GM21737 (cell line): ENCODE measurements around the gene WDFY2.
"Not testable (repeated sequence)": the region's sequence is repeated elsewhere in the genome, so short reads cannot be mapped to it uniquely, and the experiment has no call there.

Experiments used
- ATAC-seq: cut with Tn5 transposase; IDR thresholded peaks from one replicate; pipeline ENCODE4 v1.9.1; 2021; ENCODE audit warnings: mild to moderate bottlenecking, moderate library complexity; ENCODE audit not compliant: unreplicated experiment

WDFY2 gene

DNA sequence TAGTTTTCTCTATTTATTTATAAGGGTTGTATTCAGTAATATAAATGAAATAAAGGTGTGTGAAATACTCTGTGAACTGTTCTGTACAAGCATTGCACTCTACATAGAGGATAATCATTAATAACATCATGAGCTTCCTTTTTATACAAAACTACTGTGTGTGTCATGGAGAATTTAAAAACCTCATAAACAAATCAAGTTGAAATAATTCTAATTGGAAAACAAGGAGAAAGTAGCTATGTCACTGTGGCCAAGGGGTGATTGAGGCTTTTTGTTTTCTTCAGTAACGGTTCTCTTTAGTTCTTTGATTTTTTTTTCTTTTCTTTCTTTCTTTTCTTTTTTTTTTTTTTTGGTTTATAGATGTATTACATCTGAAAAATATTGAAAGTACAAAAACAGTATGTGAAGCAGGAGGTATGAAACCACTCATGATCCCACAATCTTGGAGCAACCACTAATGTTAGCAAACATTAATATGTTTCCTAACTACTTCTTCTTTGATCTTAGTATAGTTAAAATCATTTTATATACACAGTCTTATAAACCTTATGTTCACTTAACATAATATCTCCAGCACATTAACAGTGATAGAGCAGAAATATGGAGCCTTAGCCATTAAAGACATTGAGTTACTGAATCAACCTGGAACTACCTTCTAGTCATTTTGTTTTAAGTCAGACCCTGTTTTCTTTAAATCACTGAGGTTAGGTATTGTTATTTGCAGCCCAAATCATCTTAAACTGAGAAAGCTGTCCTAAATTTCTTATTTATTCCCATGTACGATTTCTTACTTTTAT is 45.4 kb downstream of the WDFY2 start:
- no peak for ATAC-seq

DNA sequence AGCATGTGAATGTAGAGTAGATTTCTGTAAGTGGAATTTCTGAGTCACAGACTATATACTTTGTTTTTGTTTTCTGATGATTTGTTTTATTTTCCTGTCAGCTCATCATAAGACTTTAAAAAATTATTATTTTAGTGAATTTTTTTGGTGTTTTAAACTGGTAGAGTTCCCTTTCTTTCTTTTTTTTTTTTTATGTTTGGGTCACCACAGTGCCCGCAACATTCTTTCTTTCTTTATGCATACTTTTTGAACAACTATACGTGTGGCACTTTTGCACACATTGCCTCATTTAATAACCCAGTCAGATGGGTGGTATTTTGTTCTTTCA is 46.0 kb downstream of the WDFY2 start:
- no peak for ATAC-seq

DNA sequence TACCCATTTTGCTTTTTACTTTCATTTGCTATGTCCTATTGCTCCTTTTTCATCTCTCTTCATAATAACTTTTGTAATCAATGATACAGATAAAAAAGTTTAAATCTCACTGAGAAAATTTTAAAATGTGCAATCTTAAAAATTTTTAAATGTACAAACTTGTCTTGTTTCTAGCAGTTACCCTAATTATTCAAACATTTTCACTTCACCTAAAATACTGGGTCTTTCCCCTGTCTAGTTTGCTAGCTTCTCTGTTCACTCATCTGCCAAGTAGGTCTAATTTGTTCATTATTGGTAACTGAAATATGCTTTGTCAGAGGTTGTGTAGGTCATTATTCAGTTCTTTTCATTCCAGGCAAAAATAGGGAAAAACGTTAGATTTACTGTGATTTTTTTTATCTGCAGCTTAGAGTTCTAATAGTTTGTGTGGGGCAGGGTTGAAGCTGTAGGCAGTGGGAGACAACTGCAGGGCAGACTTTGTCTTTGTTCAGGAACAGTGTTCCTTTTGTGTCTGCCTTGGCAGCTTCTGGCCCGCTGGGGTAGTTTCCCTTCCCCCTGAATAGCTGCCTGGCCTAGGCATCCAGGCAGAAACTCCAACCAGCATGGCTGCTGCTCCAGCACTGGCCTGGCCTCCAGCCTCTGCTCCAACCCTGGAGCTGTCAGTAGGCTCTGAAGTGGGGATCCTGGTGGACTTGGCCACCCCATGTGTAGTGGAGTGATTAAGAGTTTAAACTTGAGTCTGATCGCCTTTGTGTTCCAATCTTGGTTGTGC is 48.5 kb downstream of the WDFY2 start:
- ATAC-seq = no peak

DNA sequence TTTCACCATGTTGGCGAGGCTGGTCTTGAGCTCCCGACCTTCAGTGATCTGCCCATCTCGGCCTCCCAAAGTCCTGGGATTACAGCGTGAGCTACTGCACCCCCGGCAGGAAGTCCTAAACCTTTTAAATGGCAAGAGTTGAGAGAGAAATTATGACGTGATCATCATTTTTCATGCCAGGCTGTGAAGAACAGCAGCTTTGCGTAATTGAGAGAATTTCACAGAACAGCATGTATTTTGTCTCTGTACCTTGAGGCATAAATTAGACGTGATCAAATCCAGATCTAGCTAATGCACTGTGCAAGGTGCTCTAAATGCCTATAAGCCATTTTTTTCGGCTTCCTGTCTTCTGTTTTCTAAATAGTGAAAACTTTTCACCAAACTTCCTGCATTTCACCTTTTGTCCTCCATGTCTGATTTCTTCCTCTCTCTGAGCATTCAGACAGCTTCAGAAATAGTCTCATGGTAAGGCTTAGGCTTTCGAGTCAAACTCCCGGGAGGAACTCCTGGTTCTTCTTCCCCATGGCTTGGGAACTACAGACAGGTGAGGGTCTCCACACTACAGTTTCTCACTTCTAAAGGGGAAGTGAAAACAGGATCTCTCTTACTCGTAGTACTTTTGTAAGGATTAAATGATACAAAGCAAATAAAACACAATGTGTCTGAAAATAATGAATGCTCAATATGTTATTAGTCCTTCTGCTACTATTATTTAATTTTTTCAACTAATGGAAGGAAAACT is 51.0 kb downstream of the WDFY2 start:
- ATAC-seq = no peak

GRCh38 chr13:51636349-51636890 is 52.2 kb downstream of the WDFY2 start:
- no peak for ATAC-seq

GRCh38 chr13:51637852-51638215 is 53.6 kb downstream of the WDFY2 start:
- ATAC-seq = no peak

GRCh38 chr13:51638216-51638871 is 54.1 kb downstream of the WDFY2 start:
- ATAC-seq = no peak

GRCh38 chr13:51639171-51639570 is 54.9 kb downstream of the WDFY2 start:
- no peak for ATAC-seq

- ATAC-seq = not testable (repeated sequence)
Observed at GRCh38 chr13:51640696-51641095, 56.4 kb downstream of the WDFY2 start.

- ATAC-seq = no peak
Observed at GRCh38 chr13:51643105-51643881, 59.0 kb downstream of the WDFY2 start.

GRCh38 chr13:51643882-51644281 is 59.6 kb downstream of the WDFY2 start:
- ATAC-seq = no peak

- no peak for ATAC-seq
Observed at GRCh38 chr13:51644654-51645053, 60.4 kb downstream of the WDFY2 start.

GRCh38 chr13:51645154-51645650 is 60.9 kb downstream of the WDFY2 start:
- no peak for ATAC-seq

GRCh38 chr13:51645761-51646670 is 61.8 kb downstream of the WDFY2 start:
- ATAC-seq = no peak

GRCh38 chr13:51647067-51647466 is 62.8 kb downstream of the WDFY2 start:
- no peak for ATAC-seq

DNA sequence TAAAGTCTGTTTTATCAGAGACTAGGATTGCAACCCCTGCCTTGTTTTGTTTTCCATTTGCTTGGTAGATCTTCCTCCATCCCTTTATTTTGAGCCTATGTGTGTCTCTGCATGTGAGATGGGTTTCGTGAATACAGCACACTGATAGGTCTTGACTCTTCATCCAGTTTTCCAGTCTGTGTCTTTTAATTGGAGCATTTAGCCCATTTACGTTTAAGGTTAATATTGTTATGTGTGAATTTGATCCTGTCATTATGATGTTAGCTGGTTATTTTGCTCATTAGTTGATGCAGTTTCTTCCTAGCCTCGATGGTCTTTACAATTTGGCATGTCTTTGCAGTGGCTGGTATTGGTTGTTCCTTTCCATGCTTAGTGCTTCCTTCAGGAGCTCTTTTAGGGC is 67.9 kb downstream of the WDFY2 start:
- not testable (repeated sequence) for ATAC-seq

GRCh38 chr13:51659276-51660127 is 75.2 kb downstream of the WDFY2 start:
- no peak for ATAC-seq

DNA sequence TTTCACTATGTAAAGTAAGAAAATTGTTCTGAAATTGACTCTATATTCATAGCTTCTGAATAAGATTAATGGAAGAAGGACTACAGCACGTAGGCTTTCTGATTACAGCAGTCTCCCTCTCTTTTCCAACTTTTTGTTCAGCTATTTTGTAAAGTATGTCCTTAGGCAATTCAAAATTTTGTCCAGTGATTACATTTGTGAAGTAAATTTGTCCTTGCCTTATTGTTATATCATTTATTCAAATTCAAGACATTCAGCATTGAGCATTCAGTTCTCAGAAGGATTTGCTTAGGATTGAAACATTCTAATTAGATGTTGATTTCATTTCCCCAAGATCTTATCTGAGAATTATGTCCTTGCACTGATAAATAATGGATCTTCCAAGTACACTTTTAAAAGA is 76.6 kb downstream of the WDFY2 start:
- ATAC-seq = no peak
